Measurements from ENCODE around the gene GRAMD1A. TPM values are rescaled to one million over a fixed set of nuclear protein-coding genes. Genes with fewer than 3 reads are reported as not detected.

Gene GRAMD1A
- polyA plus RNA-seq, 1 of the 3 experiments (the other 2 are of a cell fraction), result 81.9 TPM

DNA sequence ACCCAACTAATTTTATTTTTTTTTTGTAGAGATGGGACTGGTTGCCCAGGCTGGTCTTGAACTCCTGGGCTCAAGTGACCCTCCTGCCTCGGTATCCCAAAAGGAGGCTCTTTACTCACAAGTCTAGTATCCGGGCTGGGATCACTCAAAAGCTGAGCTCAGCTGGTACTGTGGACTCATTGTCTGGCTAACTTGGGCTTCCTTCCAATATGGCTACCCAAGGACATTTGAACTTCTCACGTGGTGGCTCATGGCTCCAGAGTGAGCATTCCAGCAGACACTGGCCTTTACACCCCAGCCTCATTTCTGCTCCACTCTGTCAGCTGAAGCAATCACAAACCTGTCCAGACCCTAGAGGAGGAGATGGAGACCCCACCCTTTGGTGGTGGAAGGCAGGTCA lies 70.3 kb downstream of the GRAMD1A start:
- TF ChIP-seq EZH2phosphoT487 (IDR thresholded peaks at IDR 0.05; ENCODE audit: borderline replicate concordance, low read depth) (no peak), ELF1 (IDR thresholded peaks at IDR 0.05) (no peak), FOSL2 (IDR thresholded peaks at IDR 0.05; ENCODE audit: borderline replicate concordance, low read depth) (no peak), NFIC (IDR thresholded peaks at IDR 0.05; ENCODE audit: borderline replicate concordance) (no peak), SIN3A (IDR thresholded peaks at IDR 0.05; ENCODE audit: borderline replicate concordance, low read depth, low read length) (no peak), CHD2 (IDR thresholded peaks at IDR 0.05; ENCODE audit: low read length, partially characterized antibody) (no peak), TAF1 (IDR thresholded peaks at IDR 0.05; ENCODE audit: borderline replicate concordance, low read depth, low read length) (no peak), TCF12 (IDR thresholded peaks at IDR 0.05) (no peak), POLR2AphosphoS5 (IDR thresholded peaks at IDR 0.05; ENCODE audit: low read depth, low read length) (no peak), FOXJ3 (CRISPR knock-in tag; IDR thresholded peaks at IDR 0.05) (no peak), PBX3 (IDR thresholded peaks at IDR 0.05) (no peak), FOXM1 (IDR thresholded peaks at IDR 0.05; ENCODE audit: low read depth) (no peak), MXI1 (IDR thresholded peaks at IDR 0.05; ENCODE audit: low read depth, low read length) (no peak), ZBTB33 (IDR thresholded peaks at IDR 0.05; ENCODE audit: borderline replicate concordance, low read depth) (no peak), RFX5 (IDR thresholded peaks at IDR 0.05; ENCODE audit: low read length) (no peak), RCOR1 (IDR thresholded peaks at IDR 0.05; ENCODE audit: low read length) (no peak), GABPA (IDR thresholded peaks at IDR 0.05; ENCODE audit: low read depth) (no peak), NRF1 (IDR thresholded peaks at IDR 0.05; ENCODE audit: low read depth, low read length) (no peak)
- TF ChIP-seq, protein P1, sequence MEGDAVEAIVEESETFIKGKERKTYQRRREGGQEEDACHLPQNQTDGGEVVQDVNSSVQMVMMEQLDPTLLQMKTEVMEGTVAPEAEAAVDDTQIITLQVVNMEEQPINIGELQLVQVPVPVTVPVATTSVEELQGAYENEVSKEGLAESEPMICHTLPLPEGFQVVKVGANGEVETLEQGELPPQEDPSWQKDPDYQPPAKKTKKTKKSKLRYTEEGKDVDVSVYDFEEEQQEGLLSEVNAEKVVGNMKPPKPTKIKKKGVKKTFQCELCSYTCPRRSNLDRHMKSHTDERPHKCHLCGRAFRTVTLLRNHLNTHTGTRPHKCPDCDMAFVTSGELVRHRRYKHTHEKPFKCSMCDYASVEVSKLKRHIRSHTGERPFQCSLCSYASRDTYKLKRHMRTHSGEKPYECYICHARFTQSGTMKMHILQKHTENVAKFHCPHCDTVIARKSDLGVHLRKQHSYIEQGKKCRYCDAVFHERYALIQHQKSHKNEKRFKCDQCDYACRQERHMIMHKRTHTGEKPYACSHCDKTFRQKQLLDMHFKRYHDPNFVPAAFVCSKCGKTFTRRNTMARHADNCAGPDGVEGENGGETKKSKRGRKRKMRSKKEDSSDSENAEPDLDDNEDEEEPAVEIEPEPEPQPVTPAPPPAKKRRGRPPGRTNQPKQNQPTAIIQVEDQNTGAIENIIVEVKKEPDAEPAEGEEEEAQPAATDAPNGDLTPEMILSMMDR (IDR thresholded peaks at IDR 0.05), result no peak
- TF ChIP-seq, protein P2, sequence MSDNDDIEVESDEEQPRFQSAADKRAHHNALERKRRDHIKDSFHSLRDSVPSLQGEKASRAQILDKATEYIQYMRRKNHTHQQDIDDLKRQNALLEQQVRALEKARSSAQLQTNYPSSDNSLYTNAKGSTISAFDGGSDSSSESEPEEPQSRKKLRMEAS (IDR thresholded peaks at IDR 0.05; ENCODE audit: low read depth), result no peak
- POLR2A ChIA-PET, result no interaction called here
- Histone ChIP-seq H3K4me2 (no peak overlapping the region), H3K4me3 (ENCODE audit: low read depth in 2 of 2, low read length in 1 of 2) (no peak overlapping the region; a peak in 1 of 4 replicates), H3K36me3 (replicated peaks in 1 of 2; ENCODE audit: control insufficient read depth in 1 of 2, insufficient read depth in 2 of 2, low read length in 1 of 2) (no peaks in the 10 kb centered on the region), H3F3A (replicated peaks; ENCODE audit: insufficient read depth) (no peaks in the 10 kb centered on the region), H2AFZ (ENCODE audit: low read depth) (no peak overlapping the region), H3K9me2 (no peaks in the 10 kb centered on the region), H3K4me1 (ENCODE audit: control insufficient read depth in 1 of 2, insufficient read depth in 2 of 2, low read depth in 1 of 2, low read length in 1 of 2) (no peaks in the 10 kb centered on the region; a peak in 1 of 4 replicates), H4K20me1 (ENCODE audit: insufficient read depth) (no peaks in the 10 kb centered on the region), H3K79me2 (ENCODE audit: insufficient read depth) (no peaks in the 10 kb centered on the region), H3K9ac (no peak overlapping the region), H3K27me3 (ENCODE audit: insufficient read depth) (no peaks in the 10 kb centered on the region), H3K27ac (ENCODE audit: low read depth in 2 of 2, low read length in 1 of 2) (no peak overlapping the region), H3K9me3 (no peaks in the 10 kb centered on the region)
- 9% methylated on average over 3 of the region's 3 CpGs for WGBS (ENCODE audit: low lambda C conversion rate)
- DNase-seq, result no peak
- CTCF ChIA-PET, result interaction anchor here (1.2 to 3.9 kb wide), 5 partner anchors 20 to 76 kb away, joined by 4 to 27 read pairs (median 13); partner anchors contain the start of genes FXYD7 and LGI4

All from SK-N-SH (cell line).